ENCODE results near the gene SORCS3.

Gene SORCS3

GRCh38 chr10:104872691-104873090 is 231.6 kb downstream of the SORCS3 start:
- DNase-seq: no peak

- no peak for DNase-seq
Measured at GRCh38 chr10:104873161-104873560, 232.1 kb downstream of the SORCS3 start.

- no peak for DNase-seq
Measured at GRCh38 chr10:104875561-104875960, 234.5 kb downstream of the SORCS3 start.

GRCh38 chr10:104880624-104881398 is 239.7 kb downstream of the SORCS3 start:
- DNase-seq: no peak

GRCh38 chr10:104881740-104882139 is 240.7 kb downstream of the SORCS3 start:
- no peak for DNase-seq

GRCh38 chr10:104892879-104893617 is 252.0 kb downstream of the SORCS3 start:
- DNase-seq: no peak

GRCh38 chr10:104893701-104894100 is 252.6 kb downstream of the SORCS3 start:
- no peak for DNase-seq

GRCh38 chr10:104894681-104895080 is 253.6 kb downstream of the SORCS3 start:
- no peak for DNase-seq

GRCh38 chr10:104895541-104895940 is 254.5 kb downstream of the SORCS3 start:
- DNase-seq: no peak

- no peak for DNase-seq
Measured at GRCh38 chr10:104895981-104896380, 254.9 kb downstream of the SORCS3 start.

GRCh38 chr10:104897696-104898095 is 256.6 kb downstream of the SORCS3 start:
- no peak for DNase-seq

GRCh38 chr10:104899779-104900178 is 258.7 kb downstream of the SORCS3 start:
- no peak for DNase-seq

- no peak for DNase-seq
Measured at GRCh38 chr10:104903433-104903832, 262.3 kb downstream of the SORCS3 start.

- no peak for DNase-seq
Measured at GRCh38 chr10:104904753-104905323, 263.7 kb downstream of the SORCS3 start.

- no peak for DNase-seq
Measured at GRCh38 chr10:104906112-104906511, 265.0 kb downstream of the SORCS3 start.

- no peak for DNase-seq
Measured at GRCh38 chr10:104907521-104907920, 266.4 kb downstream of the SORCS3 start.

- no peak for DNase-seq
Measured at GRCh38 chr10:104908581-104908980, 267.5 kb downstream of the SORCS3 start.

- no peak for DNase-seq
Measured at GRCh38 chr10:104910712-104911111, 269.6 kb downstream of the SORCS3 start.

- no peak for DNase-seq
Measured at GRCh38 chr10:104913390-104913789, 272.3 kb downstream of the SORCS3 start.

- no peak for DNase-seq
Measured at GRCh38 chr10:104920476-104920875, 279.4 kb downstream of the SORCS3 start.

- DNase-seq: no peak
Measured at GRCh38 chr10:104921763-104922162, 280.7 kb downstream of the SORCS3 start.

GRCh38 chr10:104922810-104923209 is 281.7 kb downstream of the SORCS3 start:
- no peak for DNase-seq

GRCh38 chr10:104923501-104923900 is 282.4 kb downstream of the SORCS3 start:
- no peak for DNase-seq

Data from suppressor macrophage treated with lipopolysaccharide for 4 hours (primary cell).